Heart left ventricle (tissue), 13 donors: ENCODE data around the gene YJEFN3.

Experiments
- POLR2A ChIP-seq, 2 donors: fragments of 450-650 bp; IDR thresholded peaks; one replicate each; pipeline ENCODE4 v1.6.1; 2017; ENCODE audit warnings: antibody characterized with exemption in 2 of 2, mild to moderate bottlenecking in 2 of 2, moderate library complexity in 2 of 2
- TF ChIP-seq, protein P1 (sequence below), 12 donors: fragments of 200-600 bp; sonication (generic) in 4 of 12; IDR thresholded peaks; one replicate each; pipeline versions ENCODE4 v1.5.0 to v1.8.0; 2018 to 2022; ENCODE audit warnings: antibody characterized with exemption in 12 of 12, mild to moderate bottlenecking in 5 of 12
- donor health status: ischemic (EF 13 %, LVEDD 7.1; RV severe dilation, severe dysfunction).
- donor health status: DM: no; HTN: yes; CAD: no.
- donor health status: DM: no; HTN: no; CAD: no.
- donor health status: ischemic (EF 25% LVEDD 6.9; RV normal size, moderate dysfunction).
- donor health status: ischemic (EF 25% LVEDD 5.7; RV mildly dilated, moderate dysfunction).
- donor health status: ischemic (EF 35%, LVEDD 5.7; RV mildly dilated, moderate dysfunction).
- donor health status: nonischemic (EF 11% LVEDD 7.7; RV severe dilation, severe dysfunction).
- donor health status: DM: yes; HTN: yes; CAD: no.
- donor health status: PGD.
- donor health status: ischemic (EF 29% LVEDD 5.4; RV normal size, mild dysfunction).
- donor health status: nonischemic (EF 23%, LVEDD 6.1; RV moderate dilation, normal function).

DNA sequence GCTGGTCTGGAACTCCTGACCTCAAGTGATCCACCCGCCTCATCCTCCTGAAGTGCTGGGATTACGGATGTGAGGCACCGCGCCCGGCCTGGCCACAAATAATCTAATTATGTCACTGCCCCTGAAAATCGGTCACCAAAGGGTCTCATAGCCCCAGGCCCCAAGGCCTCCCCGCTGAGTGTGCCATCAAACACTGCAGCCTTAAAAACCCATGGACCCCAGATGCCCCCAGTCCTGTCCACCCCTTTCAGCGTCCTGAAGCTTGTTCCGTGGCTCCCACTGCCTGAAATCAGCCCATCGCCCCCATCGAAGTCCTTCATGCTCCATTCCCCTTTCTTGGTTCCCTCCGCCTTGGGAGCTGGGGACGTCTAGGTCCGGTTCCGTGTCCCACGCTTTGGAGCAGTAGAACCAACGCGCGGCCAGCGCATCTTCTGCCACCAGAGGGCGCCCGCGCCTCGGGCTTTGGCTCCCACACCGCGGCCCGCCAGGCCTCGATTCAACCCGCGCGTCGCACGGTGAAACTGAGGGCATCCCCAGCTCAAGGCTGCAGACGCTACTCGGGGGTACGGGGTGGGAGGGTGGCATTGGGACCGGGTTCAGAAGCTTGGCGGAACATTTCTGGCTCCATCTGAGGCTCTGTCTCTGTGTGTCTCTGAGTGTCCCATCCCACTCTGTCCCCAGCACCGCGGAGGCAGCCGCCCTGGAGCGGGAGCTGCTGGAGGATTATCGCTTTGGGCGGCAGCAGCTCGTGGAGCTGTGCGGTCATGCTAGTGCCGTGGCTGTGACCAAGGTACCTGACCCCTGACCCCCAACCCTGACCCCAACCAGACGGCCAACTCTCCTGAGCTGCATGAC, 3.5 kb downstream of the YJEFN3 start:
- TF ChIP-seq POLR2A (IDR thresholded peaks at IDR 0.05), result no peak
- TF ChIP-seq, protein P1, sequence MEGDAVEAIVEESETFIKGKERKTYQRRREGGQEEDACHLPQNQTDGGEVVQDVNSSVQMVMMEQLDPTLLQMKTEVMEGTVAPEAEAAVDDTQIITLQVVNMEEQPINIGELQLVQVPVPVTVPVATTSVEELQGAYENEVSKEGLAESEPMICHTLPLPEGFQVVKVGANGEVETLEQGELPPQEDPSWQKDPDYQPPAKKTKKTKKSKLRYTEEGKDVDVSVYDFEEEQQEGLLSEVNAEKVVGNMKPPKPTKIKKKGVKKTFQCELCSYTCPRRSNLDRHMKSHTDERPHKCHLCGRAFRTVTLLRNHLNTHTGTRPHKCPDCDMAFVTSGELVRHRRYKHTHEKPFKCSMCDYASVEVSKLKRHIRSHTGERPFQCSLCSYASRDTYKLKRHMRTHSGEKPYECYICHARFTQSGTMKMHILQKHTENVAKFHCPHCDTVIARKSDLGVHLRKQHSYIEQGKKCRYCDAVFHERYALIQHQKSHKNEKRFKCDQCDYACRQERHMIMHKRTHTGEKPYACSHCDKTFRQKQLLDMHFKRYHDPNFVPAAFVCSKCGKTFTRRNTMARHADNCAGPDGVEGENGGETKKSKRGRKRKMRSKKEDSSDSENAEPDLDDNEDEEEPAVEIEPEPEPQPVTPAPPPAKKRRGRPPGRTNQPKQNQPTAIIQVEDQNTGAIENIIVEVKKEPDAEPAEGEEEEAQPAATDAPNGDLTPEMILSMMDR (IDR thresholded peaks at IDR 0.05), result peak; percentile 91 to 97 (median 94)
